22Rv1 (cell line): ENCODE data around the gene MYL9.

Source experiments
- ZFX ChIP-seq: fragments of 450-650 bp; IDR thresholded peaks from 2 replicates; pipeline ENCODE4 v1.6.1; 2017; ENCODE audit warnings: antibody characterized with exemption, borderline replicate concordance
- TF ChIP-seq, protein P1 (sequence below): fragments of 450-650 bp; IDR thresholded peaks from 2 replicates; pipeline ENCODE4 v1.5.1; 2017; ENCODE audit warnings: mild to moderate bottlenecking

DNA sequence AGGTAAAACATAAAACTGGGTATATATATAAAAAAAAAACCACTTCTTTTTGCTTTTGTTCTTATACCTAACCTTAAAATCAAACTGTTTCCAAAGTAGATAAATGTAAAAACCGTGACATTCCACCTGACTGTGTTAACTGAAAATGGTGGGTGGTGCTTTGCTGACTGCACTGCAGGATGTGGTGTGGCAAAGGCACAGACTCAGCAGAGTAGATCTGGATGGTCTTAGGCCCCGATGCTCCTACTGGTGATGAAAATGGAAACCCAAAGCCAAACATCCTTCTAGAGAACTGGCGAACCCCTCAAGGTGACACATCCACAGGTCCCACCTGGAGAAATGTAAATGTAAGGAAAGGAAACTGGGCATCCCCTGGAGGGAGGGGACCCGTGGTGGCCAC is 41.0 kb downstream of the MYL9 start:
- TF ChIP-seq, protein P1, sequence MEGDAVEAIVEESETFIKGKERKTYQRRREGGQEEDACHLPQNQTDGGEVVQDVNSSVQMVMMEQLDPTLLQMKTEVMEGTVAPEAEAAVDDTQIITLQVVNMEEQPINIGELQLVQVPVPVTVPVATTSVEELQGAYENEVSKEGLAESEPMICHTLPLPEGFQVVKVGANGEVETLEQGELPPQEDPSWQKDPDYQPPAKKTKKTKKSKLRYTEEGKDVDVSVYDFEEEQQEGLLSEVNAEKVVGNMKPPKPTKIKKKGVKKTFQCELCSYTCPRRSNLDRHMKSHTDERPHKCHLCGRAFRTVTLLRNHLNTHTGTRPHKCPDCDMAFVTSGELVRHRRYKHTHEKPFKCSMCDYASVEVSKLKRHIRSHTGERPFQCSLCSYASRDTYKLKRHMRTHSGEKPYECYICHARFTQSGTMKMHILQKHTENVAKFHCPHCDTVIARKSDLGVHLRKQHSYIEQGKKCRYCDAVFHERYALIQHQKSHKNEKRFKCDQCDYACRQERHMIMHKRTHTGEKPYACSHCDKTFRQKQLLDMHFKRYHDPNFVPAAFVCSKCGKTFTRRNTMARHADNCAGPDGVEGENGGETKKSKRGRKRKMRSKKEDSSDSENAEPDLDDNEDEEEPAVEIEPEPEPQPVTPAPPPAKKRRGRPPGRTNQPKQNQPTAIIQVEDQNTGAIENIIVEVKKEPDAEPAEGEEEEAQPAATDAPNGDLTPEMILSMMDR, result no peak
- TF ChIP-seq ZFX, result no peak
